Astrocyte (in vitro differentiated cells and primary cell): ENCODE results near the gene GGCX. TPM values are rescaled to one million over a fixed set of nuclear protein-coding genes. Genes with fewer than 3 reads are reported as not detected.

Experiments
- DNase-seq: peaks from one replicate; pipeline ENCODE4 v3.0.0-alpha.2; 2010; ENCODE audit warnings: low read depth
- FAIRE-seq: peaks from 2 replicates; lab custom pipeline; 2011; peaks lifted over from hg19 to GRCh38; lab: Jason Lieb, UNC
- H2AFZ ChIP-seq: 2 replicates; pipeline ENCODE4 v1.6.0; 2012; ENCODE audit warnings: low read depth, low read length, inconsistent platforms
- H3K27ac ChIP-seq: 2 replicates; pipeline ENCODE4 v1.5.1; 2011; ENCODE audit warnings: low read depth, low read length, inconsistent platforms
- H3K27me3 ChIP-seq: 2 replicates; pipeline ENCODE4 v1.6.0; 2011; ENCODE audit warnings: low read length, inconsistent platforms; ENCODE audit not compliant: insufficient read depth
- H3K36me3 ChIP-seq: 2 replicates; pipeline ENCODE4 v1.5.1; 2011; ENCODE audit warnings: low read length, inconsistent platforms; ENCODE audit not compliant: insufficient read depth
- H3K4me1 ChIP-seq: 2 replicates; pipeline ENCODE4 v1.5.1; 2011; ENCODE audit warnings: low read length, inconsistent platforms; ENCODE audit not compliant: insufficient read depth
- H3K4me2 ChIP-seq: 2 replicates; pipeline ENCODE4 v1.6.0; 2012; ENCODE audit warnings: low read length, inconsistent platforms
- H3K4me3 ChIP-seq: 2 replicates; pipeline ENCODE4 v1.5.1; 2011; ENCODE audit warnings: low read depth, mild to moderate bottlenecking, low read length, inconsistent platforms; ENCODE audit not compliant: insufficient read depth
- H3K79me2 ChIP-seq: 2 replicates; pipeline ENCODE4 v1.6.0; 2012; ENCODE audit warnings: mild to moderate bottlenecking, low read length, inconsistent platforms; ENCODE audit not compliant: insufficient read depth
- H3K9ac ChIP-seq: 2 replicates; pipeline ENCODE4 v1.6.0; 2012; ENCODE audit warnings: mild to moderate bottlenecking, low read length, inconsistent platforms
- H3K9me3 ChIP-seq: 2 replicates; pipeline ENCODE4 v1.5.1; 2012; ENCODE audit warnings: low read depth, mild to moderate bottlenecking, low read length, inconsistent platforms; ENCODE audit not compliant: insufficient read depth
- H4K20me1 ChIP-seq: 2 replicates; pipeline ENCODE4 v1.6.0; 2012; ENCODE audit warnings: low read length, inconsistent platforms; ENCODE audit not compliant: insufficient read depth
- H3K27ac Mint-ChIP-seq: one replicate; pipeline ENCODE4 v1.8.0; 2021; ENCODE audit warnings: mild to moderate bottlenecking, mixed read lengths; ENCODE audit not compliant: unreplicated experiment
- H3K27me3 Mint-ChIP-seq: one replicate; pipeline ENCODE4 v1.8.0; 2021; ENCODE audit warnings: low read depth, mixed read lengths; ENCODE audit not compliant: unreplicated experiment
- H3K36me3 Mint-ChIP-seq: one replicate; pipeline ENCODE4 v1.8.0; 2021; ENCODE audit warnings: low read depth, mixed read lengths; ENCODE audit not compliant: unreplicated experiment
- H3K4me1 Mint-ChIP-seq: one replicate; pipeline ENCODE4 v1.8.0; 2021; ENCODE audit warnings: low read depth, mixed read lengths; ENCODE audit not compliant: unreplicated experiment
- H3K4me3 Mint-ChIP-seq: one replicate; pipeline ENCODE4 v1.8.0; 2021; ENCODE audit warnings: mild to moderate bottlenecking, moderate library complexity, mixed read lengths; ENCODE audit not compliant: unreplicated experiment
- H3K9me3 Mint-ChIP-seq: one replicate; pipeline ENCODE4 v1.8.0; 2021; ENCODE audit warnings: mild to moderate bottlenecking, mixed read lengths; ENCODE audit not compliant: unreplicated experiment
- CTCF ChIP-seq: IDR thresholded peaks from 2 replicates; pipeline ENCODE4 v1.5.1; 2011; ENCODE audit warnings: low read depth, mild to moderate bottlenecking, inconsistent platforms, low read length, moderate library complexity; ENCODE audit not compliant: insufficient read depth
- EZH2 ChIP-seq: IDR thresholded peaks from 2 replicates; pipeline ENCODE4 v1.6.1; 2012; ENCODE audit warnings: mild to moderate bottlenecking, low read length, inconsistent platforms; ENCODE audit not compliant: insufficient read depth
- total RNA-seq: library from RNA; stranded (reverse); gene quantifications from 2 replicates; pipeline ENCODE4 v1.2.1, GENCODE V29; 2021

GGCX gene
- total RNA-seq, 1 donor from 2014 or later = 79.0 TPM

DNA sequence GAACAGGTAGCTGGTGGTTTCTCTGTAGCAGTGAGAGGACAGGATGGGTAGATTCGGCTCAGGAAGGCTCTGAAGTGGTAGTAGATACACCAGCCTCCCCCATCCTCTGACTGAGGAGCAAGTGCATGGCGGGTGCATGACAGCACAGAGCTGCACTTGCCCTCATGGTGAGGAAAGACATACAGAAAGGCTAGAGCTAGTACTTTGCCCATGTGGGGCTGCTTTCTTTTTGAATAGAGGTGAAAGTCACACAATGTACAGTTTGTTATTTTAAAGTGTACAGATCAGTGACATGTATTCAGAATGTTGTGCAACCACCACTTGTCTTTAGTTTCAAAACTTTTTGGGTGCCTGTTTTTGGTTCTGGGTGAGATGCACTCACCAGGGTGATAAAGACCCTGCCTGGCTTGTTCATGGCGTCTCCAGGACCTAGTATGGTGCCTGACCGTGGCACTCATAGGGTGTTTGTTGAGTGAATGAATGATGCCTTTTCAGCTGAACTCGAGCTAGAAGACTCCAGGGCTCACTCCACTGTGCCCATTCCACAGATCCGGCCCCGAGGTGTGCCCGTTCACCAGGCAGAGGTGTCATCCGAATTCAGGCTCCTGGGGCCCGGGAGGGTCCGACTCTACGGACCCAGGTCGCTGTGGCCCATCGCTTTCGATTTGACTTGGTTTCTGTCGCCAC is 22.5 kb upstream of the GGCX start:
- H3K4me1 Mint-ChIP-seq = peaks cover 37% of the 10 kb centered on the region
- H3K9me3 Mint-ChIP-seq = no peaks in the 10 kb centered on the region
- no peak overlapping the region for H3K4me3 Mint-ChIP-seq
- Histone ChIP-seq H3K4me2 (peak overlapping the region; percentile 92), H2AFZ (peak overlapping the region; percentile 69), H3K9me3 (no peaks in the 10 kb centered on the region), H3K27ac (no peak overlapping the region), H3K9ac (peak overlapping the region; percentile 75), H3K4me1 (peaks cover 21% of the 10 kb centered on the region), H3K4me3 (peak overlapping the region; percentile 55), H3K79me2 (peaks cover 2% of the 10 kb centered on the region), H3K36me3 (no peaks in the 10 kb centered on the region), H4K20me1 (no peaks in the 10 kb centered on the region), H3K27me3 (no peaks in the 10 kb centered on the region)
- TF ChIP-seq CTCF (no peak), EZH2 (no peak)
- no peak for FAIRE-seq
- H3K27ac Mint-ChIP-seq = no peak overlapping the region
- peaks cover 7% of the 10 kb centered on the region for H3K36me3 Mint-ChIP-seq
- no peak for DNase-seq
- peaks cover 7% of the 10 kb centered on the region for H3K27me3 Mint-ChIP-seq

DNA sequence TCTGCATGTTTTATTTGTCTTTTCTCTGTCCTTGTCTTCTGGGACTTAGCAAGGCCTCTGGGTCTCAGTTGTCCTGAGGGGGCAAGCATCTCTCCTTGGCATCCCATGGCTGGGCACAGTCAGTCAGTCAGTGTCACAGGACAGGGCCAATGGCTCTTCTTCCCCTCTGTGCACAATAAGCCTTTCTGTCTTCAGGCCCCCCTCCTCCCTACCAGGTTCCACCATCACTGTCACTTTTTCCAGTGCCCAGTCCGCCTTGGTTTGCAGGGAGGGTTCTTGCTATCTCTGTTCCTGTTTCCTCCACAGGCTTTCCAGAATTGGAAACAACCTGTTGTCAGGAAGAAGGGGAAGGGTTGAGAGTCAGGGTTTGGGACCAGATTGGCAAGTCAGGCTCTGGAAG is 21.2 kb upstream of the GGCX start:
- Mint-ChIP-seq H3K9me3 (no peaks in the 10 kb centered on the region), H3K4me1 (peaks cover 38% of the 10 kb centered on the region), H3K36me3 (peaks cover 6% of the 10 kb centered on the region), H3K27me3 (peaks cover 7% of the 10 kb centered on the region), H3K27ac (no peak overlapping the region), H3K4me3 (no peak overlapping the region)
- no peaks in the 10 kb centered on the region for H4K20me1 ChIP-seq
- no peaks in the 10 kb centered on the region for H3K27me3 ChIP-seq
- H3K4me2 ChIP-seq = no peak overlapping the region
- no peak overlapping the region for H3K4me3 ChIP-seq
- DNase-seq (no peak), FAIRE-seq (no peak)
- no peak for TF ChIP-seq CTCF
- no peak for TF ChIP-seq EZH2
- H3K4me1 ChIP-seq = peaks cover 21% of the 10 kb centered on the region
- no peaks in the 10 kb centered on the region for H3K36me3 ChIP-seq
- H3K79me2 ChIP-seq = peaks cover 2% of the 10 kb centered on the region
- H3K9ac ChIP-seq = no peak overlapping the region
- no peaks in the 10 kb centered on the region for H3K9me3 ChIP-seq
- H3K27ac ChIP-seq = no peak overlapping the region
- H2AFZ ChIP-seq = no peak overlapping the region

DNA sequence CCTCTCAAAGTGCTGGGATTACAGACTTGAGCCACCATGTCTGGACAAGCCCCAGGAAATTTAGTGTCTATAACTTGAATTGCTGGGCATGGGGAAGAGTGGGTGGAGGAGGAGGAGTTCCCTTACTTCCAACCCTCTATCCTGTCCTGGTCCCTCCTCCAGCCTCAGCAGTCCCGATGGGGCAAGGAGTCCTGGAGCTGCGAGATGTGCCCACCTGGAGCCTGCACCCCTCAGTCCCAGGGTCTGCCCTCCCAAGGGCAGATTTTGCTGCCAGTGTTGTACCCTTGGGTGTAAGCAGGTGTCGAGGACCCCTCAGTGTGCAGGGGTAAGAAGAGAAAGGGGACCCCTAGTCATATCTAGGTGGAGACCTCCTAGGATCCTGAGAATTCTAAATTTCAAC is 18.9 kb upstream of the GGCX start:
- FAIRE-seq (no peak), DNase-seq (no peak)
- H3K27ac Mint-ChIP-seq = no peak overlapping the region
- TF ChIP-seq CTCF (no peak), EZH2 (no peak)
- H3K4me1 Mint-ChIP-seq = peaks cover 33% of the 10 kb centered on the region
- no peak overlapping the region for H3K4me3 ChIP-seq
- no peaks in the 10 kb centered on the region for H3K9me3 Mint-ChIP-seq
- no peak overlapping the region for H3K4me3 Mint-ChIP-seq
- no peaks in the 10 kb centered on the region for H3K36me3 ChIP-seq
- no peak overlapping the region for H3K27ac ChIP-seq
- no peaks in the 10 kb centered on the region for H3K9me3 ChIP-seq
- peaks cover 14% of the 10 kb centered on the region for H3K4me1 ChIP-seq
- H3K4me2 ChIP-seq = no peak overlapping the region
- peaks cover 6% of the 10 kb centered on the region for H3K36me3 Mint-ChIP-seq
- no peaks in the 10 kb centered on the region for H4K20me1 ChIP-seq
- peaks cover 7% of the 10 kb centered on the region for H3K27me3 Mint-ChIP-seq
- H3K9ac ChIP-seq = no peak overlapping the region
- no peak overlapping the region for H2AFZ ChIP-seq
- no peaks in the 10 kb centered on the region for H3K27me3 ChIP-seq
- H3K79me2 ChIP-seq = peaks cover 2% of the 10 kb centered on the region
